ENCODE measurements around the gene RUNDC1.
"Not testable (repeated sequence)": the region's sequence is repeated elsewhere in the genome, so short reads cannot be mapped to it uniquely, and the experiment has no call there.

The RUNDC1 gene

DNA sequence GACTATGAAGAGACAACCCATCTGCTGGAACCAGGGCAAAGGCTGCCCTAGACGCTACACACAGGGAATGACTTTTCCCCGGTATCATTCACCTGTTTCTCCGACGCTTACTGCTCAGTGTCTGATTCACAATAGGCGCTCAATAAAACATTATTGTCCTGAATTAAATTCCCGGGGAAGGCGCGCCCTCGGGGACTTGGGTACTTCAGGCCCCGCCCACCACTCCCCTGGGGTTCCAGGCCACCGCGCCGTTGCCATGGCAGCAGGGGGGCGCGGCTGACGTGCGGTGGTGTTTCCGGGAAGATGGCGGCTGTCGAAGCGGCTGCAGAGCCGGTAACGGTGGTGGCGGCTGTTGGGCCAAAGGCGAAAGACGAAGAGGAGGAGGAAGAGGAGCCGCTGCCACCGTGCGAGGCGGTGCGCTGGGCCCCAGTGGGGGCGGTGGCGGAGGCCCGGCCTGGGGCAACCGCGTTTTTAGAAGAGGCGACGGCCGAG is at the start of gene RUNDC1:
Gene RUNDC1 (plus strand): TSS at position 292 of the 492 bp plus-strand sequence. CDS start 12 bp downstream, at position 304.
- peak; percentile 98 for DNase-seq (ENCODE audit: low spot score)

DNA sequence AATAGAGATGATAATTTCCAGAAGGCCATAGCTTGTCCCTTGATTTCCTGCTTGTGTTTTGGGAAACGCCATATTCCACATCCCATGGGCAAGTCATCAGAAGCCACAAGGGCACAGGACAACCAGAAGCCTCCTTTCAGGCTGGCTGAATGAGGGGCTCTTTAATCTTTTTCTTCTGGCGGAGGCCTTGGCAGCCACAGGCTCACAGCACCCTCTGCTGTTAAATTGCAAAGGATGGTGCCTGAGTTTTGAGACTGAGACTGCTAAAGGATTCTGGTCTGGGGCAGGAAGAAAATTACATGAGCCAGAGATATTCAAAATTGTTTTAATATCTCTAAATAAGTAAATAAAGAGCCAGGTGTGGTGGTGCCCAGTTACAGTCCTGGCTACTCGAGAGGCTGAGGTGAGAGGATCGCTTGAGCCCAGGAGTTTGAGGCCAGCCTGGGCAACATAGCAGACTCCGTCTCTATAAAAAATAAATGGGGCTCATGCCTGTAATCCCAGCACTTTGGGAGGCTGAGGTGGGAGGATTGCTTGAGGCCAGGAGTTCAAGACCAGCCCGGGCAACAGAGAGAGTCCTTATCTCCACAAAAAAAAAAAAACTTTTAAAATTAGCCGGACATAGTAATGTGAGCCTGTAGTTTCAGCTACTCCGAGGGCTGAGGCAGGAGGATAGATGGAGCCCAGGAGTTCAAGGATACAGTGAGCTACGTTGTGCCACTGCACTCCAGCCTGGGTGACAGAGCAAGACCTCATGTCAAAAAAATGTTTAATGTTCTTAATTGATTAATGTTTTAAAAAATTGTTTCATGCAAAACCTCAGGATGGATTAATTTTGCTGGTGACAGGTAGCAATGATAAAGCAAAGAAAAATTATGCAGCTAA is 42.4 kb upstream of the RUNDC1 start:
- peak; percentile 81 for DNase-seq (ENCODE audit: low spot score)

DNA sequence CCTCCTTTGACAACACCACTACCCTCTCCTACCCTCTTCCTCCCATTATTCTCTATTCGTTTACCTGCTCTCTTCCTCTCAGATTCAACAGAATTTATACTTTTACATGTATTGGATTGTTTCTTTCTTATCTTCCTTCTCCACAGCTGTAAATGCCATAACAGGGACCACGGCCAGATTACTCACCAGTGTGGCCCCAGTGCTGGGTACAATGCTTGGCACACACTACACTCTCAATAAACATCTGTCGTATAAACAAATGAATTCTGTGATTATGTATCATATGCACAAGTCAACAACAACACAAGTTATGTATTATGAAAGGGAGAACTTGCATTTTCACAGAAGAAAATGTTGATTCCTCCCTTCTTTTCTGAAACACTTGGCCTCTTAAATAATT is 36.2 kb upstream of the RUNDC1 start:
- DNase-seq (ENCODE audit: low spot score), result no peak

DNA sequence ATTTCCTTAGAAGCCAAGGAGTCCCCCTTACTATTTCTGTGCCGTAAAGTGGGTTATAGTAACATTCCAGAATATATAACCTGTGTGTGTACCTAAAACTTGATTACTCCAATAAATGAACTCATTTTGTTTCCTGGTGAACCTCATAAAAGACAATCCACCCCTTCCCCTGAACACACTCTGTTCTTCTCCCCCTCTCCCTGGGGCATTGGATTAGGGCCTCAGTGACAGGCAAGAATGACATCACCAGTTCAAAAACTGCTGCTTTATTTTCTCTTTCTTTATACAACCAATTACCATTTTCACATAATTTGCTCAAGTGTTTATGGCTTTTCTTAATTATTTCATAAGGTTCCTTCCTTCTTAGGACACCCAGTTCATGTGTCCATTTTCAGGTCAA is 33.6 kb upstream of the RUNDC1 start:
- DNase-seq (ENCODE audit: low spot score), result no peak

DNA sequence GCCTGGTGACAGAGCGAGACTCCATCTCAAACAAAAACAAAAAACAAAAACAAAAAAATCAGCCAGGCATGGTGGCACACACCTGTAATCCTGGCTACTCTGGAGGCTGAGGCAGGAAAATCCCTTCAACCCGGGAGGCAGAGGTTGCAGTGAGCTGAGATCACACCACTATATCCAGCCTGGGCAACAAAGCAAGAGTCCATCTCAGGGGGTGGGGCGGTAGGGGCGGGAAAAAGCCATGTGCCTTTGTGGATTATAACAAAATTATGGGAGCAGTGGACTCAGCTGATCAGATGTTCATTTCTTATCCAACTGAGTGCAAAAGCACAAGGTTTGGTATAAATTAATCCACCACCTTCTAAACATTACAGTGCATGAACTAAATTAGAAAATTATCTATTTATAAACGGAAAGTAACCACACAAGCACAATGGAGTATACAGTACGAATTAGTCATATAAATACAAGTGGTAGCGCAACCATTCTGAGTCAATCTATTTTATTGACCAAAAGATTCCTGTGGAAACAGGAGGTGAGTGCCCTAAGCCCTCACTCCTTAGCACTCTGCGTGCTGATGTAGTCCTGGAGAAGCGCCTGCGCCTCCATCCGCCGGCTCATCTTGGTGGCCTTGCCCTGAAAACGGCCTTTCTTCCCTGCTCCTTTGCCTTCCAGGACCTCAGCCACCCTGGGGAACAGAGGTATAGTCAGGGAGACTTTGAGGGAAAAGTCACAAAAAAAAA is 30.2 kb upstream of the RUNDC1 start:
- no peak for DNase-seq (ENCODE audit: low spot score)

DNA sequence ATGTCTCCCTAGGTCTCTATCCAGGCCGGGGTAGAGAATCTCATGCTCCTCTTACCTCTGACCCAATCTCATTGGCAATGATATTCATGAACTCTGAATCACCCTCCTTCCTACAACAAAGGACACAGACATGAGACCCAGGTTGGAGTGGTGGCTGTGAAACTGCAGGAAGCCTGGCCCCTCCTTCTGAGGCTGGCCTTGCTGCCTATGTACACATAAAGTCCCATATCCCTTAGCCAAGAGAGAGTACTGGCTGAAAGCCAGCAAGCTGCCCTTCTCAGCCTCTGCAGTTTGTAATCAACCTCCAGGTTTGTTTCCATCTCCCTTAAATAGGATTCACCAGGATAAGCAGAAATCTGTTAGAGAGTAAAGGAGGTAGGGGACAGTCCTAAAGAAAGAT is 26.7 kb upstream of the RUNDC1 start:
- no peak for DNase-seq (ENCODE audit: low spot score)

DNA sequence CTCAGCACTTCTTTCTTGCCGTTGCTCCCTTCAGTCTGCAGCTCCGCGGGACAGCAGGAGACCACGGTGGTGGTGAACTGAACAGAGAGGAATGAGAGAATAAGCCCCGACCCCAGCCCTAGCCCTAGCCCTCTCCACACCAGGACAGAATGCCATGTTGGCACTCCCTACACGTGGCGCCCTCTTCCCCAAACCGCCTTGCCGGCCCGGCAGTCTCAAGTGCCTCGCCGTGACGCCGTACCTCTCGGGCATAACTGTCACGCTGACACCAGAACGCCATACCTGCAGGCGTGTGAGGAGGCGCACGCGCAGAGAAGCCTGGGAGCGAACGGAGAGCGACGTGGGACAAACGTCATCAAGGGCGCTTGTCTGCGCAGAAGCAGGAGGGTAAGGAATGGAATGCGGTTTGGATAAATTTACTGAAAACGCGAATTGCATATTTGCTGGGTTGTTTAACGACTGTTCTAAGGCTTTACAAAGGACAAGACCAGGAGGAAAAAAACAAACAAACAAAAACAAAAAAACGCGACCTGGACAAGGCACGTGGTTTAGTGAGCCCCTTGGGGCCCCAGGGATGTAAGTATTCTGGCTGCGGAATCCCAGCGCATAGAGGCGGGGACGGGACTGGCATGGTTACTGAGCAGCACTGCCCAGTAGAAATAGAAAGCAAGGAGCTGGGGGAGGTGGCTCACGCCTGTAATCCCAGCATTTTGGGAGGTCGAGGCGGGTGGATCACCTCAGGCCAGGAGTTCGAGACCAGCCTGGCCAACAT is 16.0 kb upstream of the RUNDC1 start, which contains the start of gene AARSD1:
Gene AARSD1 (minus strand): TSS at position 294 of the 772 bp plus-strand sequence. CDS start 14 bp downstream, at position 280.
- DNase-seq (ENCODE audit: low spot score), result peak; percentile 90

DNA sequence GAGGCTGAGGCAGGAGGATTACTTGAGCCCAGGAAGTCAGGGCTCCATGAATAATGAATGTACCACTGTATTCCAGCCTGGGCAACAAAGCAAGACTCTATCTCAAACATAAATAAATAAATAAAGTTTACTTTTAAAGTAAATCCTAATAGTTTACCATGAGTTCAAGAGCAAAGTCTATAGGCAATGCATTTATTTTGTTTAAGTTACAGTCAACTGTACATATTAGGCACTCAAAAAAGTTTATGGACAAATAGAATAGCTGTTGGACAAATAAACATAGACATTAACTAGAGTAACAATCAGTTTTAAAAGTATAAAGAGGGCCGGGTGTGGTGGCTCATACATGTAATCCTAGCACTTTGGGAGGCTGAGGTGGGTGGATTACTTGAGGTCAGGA is 12.4 kb upstream of the RUNDC1 start:
- DNase-seq (ENCODE audit: low spot score), result no peak

DNA sequence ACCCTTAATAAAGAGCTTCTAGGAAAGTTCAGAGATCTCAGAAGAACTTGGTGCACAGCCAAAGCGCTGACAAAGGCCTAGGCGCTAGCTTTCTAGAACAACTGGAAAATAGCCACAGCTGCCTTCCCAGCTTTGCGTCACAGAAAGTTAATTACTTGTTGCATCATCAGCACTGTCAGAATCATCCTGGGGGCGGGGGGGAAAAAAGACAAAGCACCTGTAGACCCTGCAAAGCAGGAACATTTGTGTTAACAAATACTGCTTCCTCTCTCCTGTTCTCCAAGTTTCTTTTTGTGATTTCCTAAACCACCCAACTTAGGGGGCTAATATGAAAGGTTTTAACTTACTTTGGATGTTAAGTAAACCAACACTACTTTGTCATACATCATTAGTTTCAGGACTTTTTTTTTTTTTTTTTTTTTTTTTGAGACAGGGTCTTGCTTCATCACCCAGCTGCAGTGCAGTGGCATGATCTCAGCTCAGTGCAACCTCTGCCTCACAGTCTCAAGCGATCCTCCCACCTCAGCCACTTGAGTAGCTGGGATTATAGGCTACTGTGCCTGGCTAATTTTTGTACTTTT is 11.3 kb upstream of the RUNDC1 start:
- no peak for DNase-seq (ENCODE audit: low spot score)

DNA sequence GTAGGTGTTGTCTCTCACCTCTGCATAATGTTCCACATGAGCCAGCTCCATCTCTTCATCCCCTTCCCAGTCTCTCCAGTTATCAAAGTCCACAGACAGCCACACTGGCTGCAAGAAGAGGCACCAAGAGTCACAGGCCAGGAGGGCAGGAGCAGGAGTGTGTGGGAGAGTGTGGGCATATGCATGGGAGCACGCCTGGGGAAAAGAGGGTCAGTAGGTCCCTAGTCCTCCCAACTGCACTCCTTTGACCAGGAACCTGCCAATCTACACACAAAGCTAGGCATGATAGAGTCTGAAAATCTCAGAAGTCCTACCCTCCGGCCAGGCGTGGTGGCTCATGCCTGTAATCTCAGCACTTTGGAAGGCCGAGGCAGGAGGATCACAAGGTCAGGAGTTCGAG is 8.8 kb upstream of the RUNDC1 start:
- no peak for DNase-seq (ENCODE audit: low spot score)

DNA sequence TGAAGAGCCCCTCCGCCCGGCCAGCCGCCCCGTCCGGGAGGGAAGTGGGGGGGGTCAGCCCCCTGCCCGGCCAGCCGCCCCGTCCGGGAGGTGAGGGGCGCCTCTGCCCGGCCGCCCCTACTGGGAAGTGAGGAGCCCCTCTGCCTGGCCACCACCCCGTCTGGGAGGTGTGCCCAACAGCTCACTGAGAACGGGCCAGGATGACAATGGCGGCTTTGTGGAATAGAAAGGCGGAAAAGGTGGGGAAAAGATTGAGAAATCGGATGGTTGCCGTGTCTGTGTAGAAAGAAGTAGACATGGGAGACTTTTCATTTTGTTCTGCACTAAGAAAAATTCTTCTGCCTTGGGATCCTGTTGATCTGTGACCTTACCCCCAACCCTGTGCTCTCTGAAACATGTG is 7.0 kb upstream of the RUNDC1 start:
- not testable (repeated sequence) for DNase-seq (ENCODE audit: low spot score)

DNA sequence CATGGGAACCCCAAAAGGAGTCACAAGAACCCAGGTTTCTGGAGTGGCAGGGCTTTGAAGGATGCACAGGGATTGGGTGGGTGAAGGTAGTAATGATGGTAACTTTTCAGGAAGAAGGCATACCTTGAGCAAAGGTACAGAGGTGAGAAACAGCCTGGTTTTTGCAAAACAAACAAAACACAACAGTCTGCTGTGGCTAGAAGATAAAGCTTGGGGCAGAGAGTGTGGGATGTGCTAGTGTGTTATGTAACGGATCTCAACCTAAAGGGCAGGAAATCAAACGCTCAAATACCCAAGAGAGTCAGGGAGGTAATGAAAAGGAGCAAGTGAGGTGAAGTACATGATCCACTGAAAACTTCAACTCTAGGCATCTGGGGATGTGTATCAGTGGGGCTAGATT is 5.1 kb upstream of the RUNDC1 start:
- no peak for DNase-seq (ENCODE audit: low spot score)

DNA sequence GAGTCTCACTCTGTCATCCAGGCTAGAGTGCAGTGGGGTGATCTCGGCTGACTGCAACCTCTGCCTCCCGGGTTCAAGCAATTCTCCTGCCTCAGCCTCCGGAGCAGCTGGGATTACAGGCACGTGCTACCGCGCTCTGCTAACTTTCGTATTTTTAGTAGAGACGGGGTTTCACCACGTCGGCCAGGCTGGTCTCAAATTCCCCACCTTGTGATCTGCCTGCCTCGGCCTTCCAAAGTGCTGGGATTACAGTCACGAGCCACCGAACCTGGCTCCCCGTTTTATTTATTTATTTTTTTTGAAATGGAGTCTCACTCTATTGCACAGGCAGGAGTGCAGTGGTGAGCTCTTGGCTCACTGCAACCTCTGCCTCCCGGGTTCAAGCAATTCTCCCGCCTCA is 4.7 kb upstream of the RUNDC1 start:
- DNase-seq (ENCODE audit: low spot score), result not testable (repeated sequence)

DNA sequence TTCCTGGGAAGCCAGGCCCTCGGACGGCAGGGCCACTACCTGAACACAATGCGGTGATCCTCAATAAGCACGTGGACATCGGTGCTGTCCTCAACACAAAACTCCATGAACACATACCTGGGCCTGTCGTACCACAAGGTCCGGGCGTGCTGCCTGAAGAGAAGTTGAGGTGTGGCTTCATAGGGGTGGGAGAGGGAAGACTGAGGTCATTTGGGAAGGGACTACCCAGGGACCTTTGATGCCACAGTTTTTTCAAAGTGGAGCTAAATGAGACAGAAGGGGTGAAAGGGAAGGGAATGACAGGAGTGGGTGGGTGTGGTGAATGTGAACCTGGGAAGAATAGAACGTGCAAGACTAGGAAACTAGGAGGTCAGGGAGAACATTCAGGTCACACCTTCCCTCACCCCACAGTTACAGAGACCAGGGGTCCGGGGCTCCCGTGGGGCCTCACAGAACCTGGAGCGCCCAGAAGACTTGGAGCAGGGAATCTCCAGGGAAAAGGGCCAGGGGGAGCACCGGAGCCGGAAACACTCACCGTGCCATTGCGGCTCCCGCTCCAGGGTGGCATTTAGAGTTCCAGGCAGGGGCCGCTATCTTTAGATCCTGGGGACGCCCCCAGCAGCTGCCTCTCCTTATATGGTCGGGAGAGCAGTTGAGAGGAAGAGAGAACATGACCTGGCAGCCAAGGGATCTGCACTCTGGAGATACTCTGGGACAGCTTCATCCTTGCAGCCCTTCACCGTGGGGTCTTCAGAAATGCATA is 673 bp upstream of the RUNDC1 start, which contains the start of gene PTGES3L:
Gene PTGES3L (minus strand): TSS at position 570 of the 763 bp plus-strand sequence. CDS start 27 bp downstream, at position 543.
- DNase-seq (ENCODE audit: low spot score), result peak; percentile 84

DNA sequence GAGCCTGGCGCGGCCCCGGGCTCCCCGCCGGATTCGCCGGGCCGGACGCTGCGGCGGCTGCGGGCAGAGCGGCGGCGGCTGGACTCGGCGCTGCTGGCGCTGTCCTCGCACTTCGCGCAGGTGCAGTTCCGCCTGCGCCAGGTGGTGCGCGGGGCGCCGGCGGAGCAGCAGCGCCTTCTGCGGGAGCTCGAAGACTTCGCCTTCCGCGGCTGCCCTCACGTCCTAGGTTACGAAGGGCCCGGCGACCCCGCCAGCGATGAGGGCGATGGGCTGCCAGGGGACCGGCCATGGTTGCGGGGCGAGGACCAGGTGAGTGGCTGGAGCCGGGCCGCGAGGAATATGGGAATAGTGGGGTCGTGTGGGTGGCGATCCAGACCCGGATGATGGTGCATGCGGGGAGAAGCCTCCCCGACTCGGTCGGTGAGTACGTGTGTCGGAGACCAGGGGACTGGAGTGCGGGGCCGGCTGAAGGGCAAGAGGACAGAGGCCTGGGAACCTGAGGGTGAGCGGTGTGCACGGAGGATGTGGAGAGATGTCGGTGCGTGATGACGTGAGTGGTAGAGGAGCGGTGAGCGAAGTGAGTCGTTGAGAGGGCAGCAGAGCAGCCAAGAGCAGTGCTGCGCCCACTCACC is 517 bp downstream of the RUNDC1 start:
- peak; percentile 85 for DNase-seq (ENCODE audit: low spot score)

DNA sequence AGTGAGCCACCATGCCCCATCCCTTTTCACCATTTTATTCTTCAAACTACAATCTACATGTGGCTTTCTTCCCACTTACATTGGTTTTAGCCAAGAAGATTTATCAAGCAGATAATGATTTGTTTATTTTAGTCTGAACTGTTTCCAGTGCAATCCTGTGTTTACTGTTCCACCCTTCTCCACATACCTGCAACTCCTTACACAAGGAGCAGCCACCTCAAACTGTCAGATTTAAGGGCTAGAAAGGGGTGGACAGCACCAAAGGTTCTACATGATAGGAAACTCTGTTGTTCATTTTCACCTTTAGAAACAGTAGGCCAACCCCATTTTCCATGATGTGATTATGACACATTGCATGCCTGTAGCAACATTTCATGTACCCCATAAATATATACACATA is 1.9 kb downstream of the RUNDC1 start:
- no peak for DNase-seq (ENCODE audit: low spot score)

DNA sequence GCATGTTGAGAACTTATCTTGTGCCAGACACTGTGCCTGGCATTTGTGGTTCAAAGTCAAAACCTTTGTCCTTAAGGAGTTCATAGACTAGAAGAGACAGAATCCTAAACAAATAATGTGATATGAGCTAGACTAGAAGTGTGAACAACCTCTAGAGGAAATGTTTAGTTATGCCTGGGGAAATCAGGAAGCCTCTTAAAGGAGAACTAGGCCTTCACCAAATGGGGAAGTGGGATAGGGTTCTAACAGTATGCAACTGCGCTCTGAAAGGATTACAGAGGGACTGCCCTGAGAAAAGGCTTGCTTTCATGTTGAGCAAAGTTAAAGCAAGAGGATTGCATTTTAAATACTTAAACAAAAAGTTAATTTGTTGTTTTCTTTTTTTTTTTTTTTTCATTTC is 4.9 kb downstream of the RUNDC1 start:
- no peak for DNase-seq (ENCODE audit: low spot score)

DNA sequence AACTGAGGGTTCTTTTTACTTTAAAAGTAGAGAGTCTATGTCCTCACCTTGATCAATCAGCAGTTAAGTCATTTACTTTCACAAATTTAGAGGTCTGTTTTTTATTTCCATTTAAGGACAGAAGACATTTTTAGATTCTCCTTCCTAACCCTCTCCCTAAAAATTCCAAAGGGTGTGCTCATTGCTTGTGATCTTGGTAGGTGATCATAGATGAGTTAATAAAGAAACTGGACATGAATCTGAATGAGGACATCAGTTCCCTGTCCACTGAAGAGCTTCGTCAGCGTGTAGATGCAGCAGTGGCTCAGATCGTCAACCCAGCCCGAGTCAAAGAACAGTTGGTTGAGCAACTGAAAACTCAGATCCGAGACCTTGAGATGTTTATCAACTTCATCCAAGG is 8.8 kb downstream of the RUNDC1 start:
- DNase-seq (ENCODE audit: low spot score), result no peak

DNA sequence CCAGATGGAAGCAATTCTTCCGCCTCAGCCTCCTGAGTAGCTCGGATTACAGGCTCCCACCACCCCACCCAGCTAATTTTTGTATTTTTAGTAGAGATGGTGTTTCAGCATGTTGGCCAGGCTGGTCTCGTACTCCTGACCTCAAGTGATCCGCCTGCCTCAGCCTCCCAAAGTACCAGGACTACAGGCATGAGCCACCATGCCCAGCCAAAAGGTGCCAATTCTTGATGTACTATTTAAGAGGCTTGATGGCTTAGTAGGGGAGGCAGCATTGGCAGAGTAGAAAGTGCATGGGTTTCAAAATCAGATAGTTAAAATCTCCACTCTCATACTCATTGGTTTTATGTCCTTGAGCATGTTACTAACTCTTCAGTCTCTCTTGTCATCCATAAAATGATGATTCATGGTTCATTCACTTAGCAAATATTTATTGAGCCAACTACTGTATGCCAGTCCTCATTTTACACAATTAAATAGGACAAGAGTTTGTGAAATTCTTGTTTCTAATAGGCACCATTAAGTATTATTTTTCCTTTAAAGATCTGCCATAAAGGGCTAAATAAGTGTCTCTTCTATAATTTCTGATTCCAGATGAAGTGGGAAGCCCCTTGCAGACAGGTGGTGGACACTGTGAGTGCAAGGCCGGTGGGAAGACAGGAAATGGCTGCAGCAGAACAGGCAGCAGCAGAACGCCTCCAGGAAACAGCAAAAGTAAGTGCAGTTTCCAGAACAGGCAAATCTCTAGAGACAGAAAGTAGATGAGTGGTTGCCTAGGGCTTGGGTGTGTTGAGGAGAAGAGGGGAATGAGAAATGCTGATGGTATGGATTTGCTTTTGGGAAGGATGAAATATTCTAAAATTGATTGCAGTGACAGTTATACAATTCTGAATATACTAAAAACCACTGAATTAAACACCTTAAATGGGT is 9.6 kb downstream of the RUNDC1 start:
- DNase-seq (ENCODE audit: low spot score), result no peak

Data from iPS-NIHi11 (cell line).